IMR-90 (cell line): Measurements from ENCODE around the gene MAOA. TPM values are rescaled to one million over a fixed set of nuclear protein-coding genes. Genes with fewer than 3 reads are reported as not detected.

ENCODE experiments used
- ATAC-seq: fragments of 200-7000 bp; cut with Tn5 transposase; 2 replicates; pipeline ENCODE4 v1.9.1; 2020; ENCODE audit warnings: low read depth, mild to moderate bottlenecking, moderate library complexity
- BruUV-seq: library from RNA; stranded (reverse); fragments of 400-500 nt; replicated peaks from 2 replicates; lab custom pipeline; 2021; lab: Mats Ljungman, UMichigan
- CTCF ChIA-PET: fragments of 300-600 bp; formaldehyde crosslinking; extraction: SDS; loops from one replicate; lab custom pipeline; 2021; ENCODE audit warnings: antibody characterized with exemption; lab: Yijun Ruan, JAX
- POLR2A ChIA-PET: fragments of 300-600 bp; sonication (Branson Sonifier 250); formaldehyde crosslinking; loops from one replicate; lab custom pipeline; 2022; ENCODE audit warnings: antibody characterized with exemption; ENCODE audit not compliant: unreplicated experiment; lab: Charles Lee
- DNase-seq: peaks from one replicate; pipeline ENCODE4 v3.0.0; 2013
- H2AFZ ChIP-seq: replicated peaks from 2 replicates; pipeline ENCODE3; 2013; ENCODE audit warnings: low read length, mild to moderate bottlenecking; ENCODE audit not compliant: poor library complexity
- H2AK5ac ChIP-seq: 2 replicates; pipeline ENCODE4 v1.6.1; 2013; ENCODE audit warnings: low read depth, low read length, inconsistent platforms
- H2AK9ac ChIP-seq: replicated peaks from 2 replicates; pipeline ENCODE3; 2013; ENCODE audit warnings: mild to moderate bottlenecking, low read depth, low read length, moderate library complexity; ENCODE audit not compliant: poor library complexity
- H2BK120ac ChIP-seq: 2 replicates; pipeline ENCODE4 v1.6.1; 2013; ENCODE audit warnings: low read depth, low read length, inconsistent platforms
- H2BK15ac ChIP-seq: 3 replicates; pipeline ENCODE4 v1.6.1; 2013; ENCODE audit warnings: low read depth, low read length, inconsistent platforms
- H2BK20ac ChIP-seq: 2 replicates; pipeline ENCODE4 v1.6.1; 2013; ENCODE audit warnings: low read depth, mild to moderate bottlenecking, inconsistent platforms, low read length, moderate library complexity
- H2BK5ac ChIP-seq: 2 replicates; pipeline ENCODE4 v1.6.1; 2013; ENCODE audit warnings: mild to moderate bottlenecking, low read depth, low read length, inconsistent platforms; ENCODE audit not compliant: poor library complexity, severe bottlenecking
- H3K14ac ChIP-seq: replicated peaks from 2 replicates; pipeline ENCODE4 v1.6.1; 2013; ENCODE audit warnings: low read depth, low read length, inconsistent platforms
- H3K18ac ChIP-seq: 2 replicates; pipeline ENCODE4 v1.6.1; 2013; ENCODE audit warnings: low read depth, low read length, control low read depth
- H3K23ac ChIP-seq: 2 replicates; pipeline ENCODE4 v1.6.1; 2013; ENCODE audit warnings: low read depth, low read length, inconsistent platforms
- H3K27ac ChIP-seq: 2 replicates; pipeline ENCODE4 v1.5.1; 2013; ENCODE audit warnings: mild to moderate bottlenecking, control low read depth, low read length; ENCODE audit not compliant: insufficient read depth
- H3K27me3 ChIP-seq: 2 replicates; pipeline ENCODE4 v1.6.1; 2013; ENCODE audit warnings: low read length; ENCODE audit not compliant: control insufficient read depth, insufficient read depth
- H3K36me3 ChIP-seq: 2 replicates; pipeline ENCODE4 v1.6.1; 2013; ENCODE audit warnings: low read length, mixed read lengths; ENCODE audit not compliant: control insufficient read depth, insufficient read depth
- H3K4ac ChIP-seq: 2 replicates; pipeline ENCODE4 v1.6.1; 2013; ENCODE audit warnings: low read depth, low read length, inconsistent platforms
- H3K4me1 ChIP-seq: 2 replicates; pipeline ENCODE4 v1.6.1; 2013; ENCODE audit warnings: low read length, mixed read lengths; ENCODE audit not compliant: control insufficient read depth, insufficient read depth
- H3K4me2 ChIP-seq: 2 replicates; pipeline ENCODE4 v1.6.1; 2013; ENCODE audit warnings: low read depth, mild to moderate bottlenecking, control low read depth, low read length, moderate library complexity
- H3K4me3 ChIP-seq: 2 replicates; pipeline ENCODE4 v1.5.1; 2013; ENCODE audit warnings: low read depth, mild to moderate bottlenecking, control low read depth, low read length, moderate library complexity; ENCODE audit not compliant: insufficient read depth
- H3K56ac ChIP-seq: 2 replicates; pipeline ENCODE4 v1.6.1; 2013; ENCODE audit warnings: low read length, inconsistent platforms; ENCODE audit not compliant: insufficient read depth; ENCODE audit errors: extremely low read depth
- H3K79me1 ChIP-seq, 2 experiments: 2 replicates each; pipeline ENCODE4 v1.6.1; 2013; ENCODE audit warnings: low read length in 2 of 2, inconsistent platforms in 1 of 2, low read depth in 1 of 2
- H3K9ac ChIP-seq: 2 replicates; pipeline ENCODE4 v1.6.1; 2013; ENCODE audit warnings: low read depth, low read length, control low read depth
- H3K9me1 ChIP-seq: 2 replicates; pipeline ENCODE4 v1.6.1; 2013; ENCODE audit warnings: low read length, inconsistent platforms; ENCODE audit not compliant: insufficient read depth
- H3K9me3 ChIP-seq: 2 replicates; pipeline ENCODE4 v1.6.1; 2013; ENCODE audit warnings: low read length; ENCODE audit not compliant: control insufficient read depth, insufficient read depth
- H4K20me1 ChIP-seq: 2 replicates; pipeline ENCODE4 v1.6.1; 2013; ENCODE audit warnings: low read length, inconsistent platforms; ENCODE audit not compliant: insufficient read depth
- H4K5ac ChIP-seq: 2 replicates; pipeline ENCODE4 v1.6.1; 2013; ENCODE audit warnings: mild to moderate bottlenecking, low read depth, low read length, control low read depth
- H4K8ac ChIP-seq, 2 experiments: 2 replicates each; pipeline ENCODE4 v1.6.1; 2013; ENCODE audit warnings: low read depth in 2 of 2, low read length in 2 of 2, control low read depth in 1 of 2, inconsistent platforms in 1 of 2
- H4K91ac ChIP-seq: 2 replicates; pipeline ENCODE4 v1.6.1; 2013; ENCODE audit warnings: low read depth, low read length, inconsistent platforms; ENCODE audit not compliant: insufficient read depth
- CTCF ChIP-seq: conservative IDR thresholded peaks from 2 replicates; pipeline ENCODE4 v1.5.1; 2012; ENCODE audit warnings: mild to moderate bottlenecking, low read depth, low read length, improper control_type of control experiment
- NFE2L2 ChIP-seq: fragments of 150-350 bp; IDR thresholded peaks from 2 replicates; pipeline ENCODE4 v1.6.1; 2016; ENCODE audit warnings: low read depth, mild to moderate bottlenecking, low read length
- RCOR1 ChIP-seq: IDR thresholded peaks from 2 replicates; pipeline ENCODE4 v1.6.1; 2012; ENCODE audit warnings: mild to moderate bottlenecking, low read length, improper control_type of control experiment; ENCODE audit not compliant: insufficient replicate concordance
- RFX5 ChIP-seq: IDR thresholded peaks from 2 replicates; pipeline ENCODE4 v1.8.0; 2012; ENCODE audit warnings: low read depth, mild to moderate bottlenecking, low read length, moderate library complexity
- USF2 ChIP-seq: fragments of 150-350 bp; IDR thresholded peaks from 2 replicates; pipeline ENCODE4 v1.6.1; 2017; ENCODE audit warnings: mild to moderate bottlenecking, antibody characterized with exemption, low read length, low read depth
- WGBS, 2 experiments: methylation state at CpG; one replicate each; pipeline versions ENCODE4 v1.1.5 to v1.1.7; 2013; ENCODE audit warnings: missing lambda C conversion rate in 2 of 2; ENCODE audit not compliant: insufficient read length in 1 of 2; ENCODE audit errors: extremely low coverage in 2 of 2; 5-methylcytosine and 5-hydroxymethylcytosine counted together
- dilution Hi-C: fragments of 300-500 bp; cut with HindIII; formaldehyde crosslinking; loops from one replicate; pipeline ENCODE4 v1.14.3; 2018; ENCODE audit warnings: low sequenced_read_pairs; ENCODE audit not compliant: unreplicated experiment
- in situ Hi-C: fragments of 300-500 bp; cut with MboI; formaldehyde crosslinking; loops from 3 replicates; pipeline ENCODE4 v1.14.3; 2019; ENCODE audit warnings: low sequenced_read_pairs, inconsistent platforms, mixed read lengths
- intact Hi-C: fragments of 100-400 bp; cut with micrococcal nuclease; formaldehyde crosslinking; loops from 2 replicates; pipeline ENCODE4 v1.10.0; 2022
- polyA plus RNA-seq, 3 experiments: library from polyadenylated mRNA; depleted of rRNA; stranded (reverse); fragments of >200 nt; gene quantifications; 2 replicates each; pipeline ENCODE4 v1.2.3, GENCODE V29; 2012; ENCODE audit warnings: low replicate concordance in 1 of 3
- total RNA-seq: library from RNA; depleted of rRNA; stranded (reverse); fragments of >200 nt; gene quantifications from 2 replicates; pipeline ENCODE4 v1.2.3, GENCODE V29; 2012

MAOA gene
- total and polyA plus RNA-seq, 2 of the 4 experiments (the other 2 are of a cell fraction) = 0.14 to 0.36 TPM

- Histone ChIP-seq H2BK120ac (no peak overlapping the region), H2AK5ac (no peak overlapping the region), H3K36me3 (no peaks in the 10 kb centered on the region), H3K23ac (no peak overlapping the region), H4K8ac (no peak overlapping the region), H2BK5ac (no peak overlapping the region), H3K27ac (no peak overlapping the region), H4K91ac (no peak overlapping the region), H3K9ac (no peak overlapping the region), H4K20me1 (no peaks in the 10 kb centered on the region), H4K5ac (no peak overlapping the region), H3K18ac (no peak overlapping the region), H3K4me2 (no peak overlapping the region), H2AK9ac (no peak overlapping the region), H3K9me1 (0 out of 2 replicates have a peak, but pooled peaks cover 2% of the 10 kb centered on the region), H3K27me3 (no peaks in the 10 kb centered on the region; the same call in none of the 2 replicates), H2AFZ (no peak overlapping the region), H2BK20ac (no peak overlapping the region), H3K4ac (no peak overlapping the region), H2BK15ac (no peak overlapping the region), H3K56ac (no peak overlapping the region), H3K14ac (no peak overlapping the region), H3K4me3 (no peak overlapping the region), H3K9me3 (no peaks in the 10 kb centered on the region), H3K4me1 (peaks cover 5% of the 10 kb centered on the region; the same call in 1 of the 2 replicates), H3K79me1 (no peaks in the 10 kb centered on the region)
- intact Hi-C loops (no loop called here), in situ Hi-C loops (no loop called here), dilution Hi-C loops (no loop called here)
- DNase-seq (no peak), ATAC-seq (no peak)
- CTCF ChIA-PET = no interaction called here
- WGBS, 2 experiments = 60% methylated on average over 1 of the region's 2 CpGs; no CpG with 5 or more reads in 1 of the 2 experiments
- POLR2A ChIA-PET = no interaction called here
- TF ChIP-seq CTCF = no peak
- TF ChIP-seq RCOR1 = no peak
- TF ChIP-seq RFX5 = no peak
- TF ChIP-seq USF2 = no peak
- TF ChIP-seq NFE2L2 = no peak
- no TSS peak for BruUV-seq
These were observed 46.0 kb downstream of the MAOA start for GRCh38 chrX:43702079-43702524.
